CD4-positive, CD25-positive, alpha-beta regulatory T cell (primary cell): ENCODE measurements around the gene EFTUD2. TPM values are rescaled to one million over a fixed set of nuclear protein-coding genes. Genes with fewer than 3 reads are reported as not detected.

ENCODE experiments used
- ATAC-seq, 2 donors: fragments of 150-1000 bp; cut with Tn5 transposase; one replicate each; pipeline ENCODE4 v1.10.0; 2021; ENCODE audit warnings: low read depth in 2 of 2, moderate number of reproducible peaks in 2 of 2, moderate library complexity in 1 of 2
- DNase-seq, 3 donors: peaks; one replicate each; pipeline versions ENCODE4 v3.0.0 to v3.0.0-alpha.2; 2012 to 2022; ENCODE audit warnings: mixed read lengths in 1 of 3
- H3K27ac ChIP-seq: one replicate; pipeline ENCODE4 v1.7.0; 2013; ENCODE audit warnings: mild to moderate bottlenecking, low read length; ENCODE audit not compliant: insufficient read depth, poor library complexity, severe bottlenecking
- H3K27me3 ChIP-seq: one replicate; pipeline ENCODE4 v1.7.0; 2013; ENCODE audit warnings: low read length; ENCODE audit not compliant: control insufficient read depth, insufficient read depth
- H3K36me3 ChIP-seq: one replicate; pipeline ENCODE4 v1.7.0; 2013; ENCODE audit warnings: mild to moderate bottlenecking, low read length, moderate library complexity; ENCODE audit not compliant: control insufficient read depth, insufficient read depth
- H3K4me1 ChIP-seq: 2 replicates; pipeline ENCODE4 v1.7.0; 2013; ENCODE audit warnings: mild to moderate bottlenecking, low read length; ENCODE audit not compliant: insufficient read depth, control insufficient read depth, poor library complexity, severe bottlenecking
- H3K4me3 ChIP-seq: one replicate; pipeline ENCODE4 v1.7.0; 2013; ENCODE audit warnings: low read depth, mild to moderate bottlenecking, low read length, moderate library complexity
- H3K9me3 ChIP-seq, 2 experiments: 1 replicate in 1 of 2; 2 replicates in 1 of 2; pipeline ENCODE4 v1.7.0; 2013; ENCODE audit warnings: low read length in 2 of 2, mild to moderate bottlenecking in 1 of 2, moderate library complexity in 1 of 2; ENCODE audit not compliant: control insufficient read depth in 2 of 2
- H3K27ac Mint-ChIP-seq, 3 donors: one replicate each; pipeline ENCODE4 v1.8.0; 2020 to 2022; ENCODE audit warnings: mild to moderate bottlenecking in 3 of 3, mixed read lengths in 3 of 3, moderate library complexity in 2 of 3
- H3K27me3 Mint-ChIP-seq: one replicate; pipeline ENCODE4 v1.8.0; 2022; ENCODE audit warnings: mild to moderate bottlenecking, mixed read lengths
- H3K36me3 Mint-ChIP-seq: one replicate; pipeline ENCODE4 v1.8.0; 2020; ENCODE audit warnings: mixed read lengths
- H3K4me1 Mint-ChIP-seq, 4 donors: one replicate each; pipeline ENCODE4 v1.8.0; 2020 to 2022; ENCODE audit warnings: mixed read lengths in 4 of 4, mild to moderate bottlenecking in 1 of 4
- H3K4me3 Mint-ChIP-seq, 4 donors: one replicate each; pipeline ENCODE4 v1.8.0; 2020 to 2022; ENCODE audit warnings: mild to moderate bottlenecking in 4 of 4, mixed read lengths in 4 of 4, moderate library complexity in 3 of 4
- H3K9me3 Mint-ChIP-seq, 7 donors: one replicate each; pipeline ENCODE4 v1.8.0; 2020 to 2022; ENCODE audit warnings: mixed read lengths in 7 of 7, mild to moderate bottlenecking in 3 of 7, moderate library complexity in 2 of 7
- polyA plus RNA-seq, 4 donors: library from polyadenylated mRNA; unstranded; fragments of 300-500 nt; fragmentation: Illumina TruSeq; gene quantifications; one replicate each; pipeline ENCODE4 v1.2.3, GENCODE V29; 2021
- total RNA-seq: library from RNA; stranded (reverse); gene quantifications from one replicate; pipeline ENCODE4 v1.2.3, GENCODE V29; 2022

EFTUD2 gene
- total and polyA plus RNA-seq, 5 donors from 2014 or later, result 58.8 to 111 (median 79.3) TPM

DNA sequence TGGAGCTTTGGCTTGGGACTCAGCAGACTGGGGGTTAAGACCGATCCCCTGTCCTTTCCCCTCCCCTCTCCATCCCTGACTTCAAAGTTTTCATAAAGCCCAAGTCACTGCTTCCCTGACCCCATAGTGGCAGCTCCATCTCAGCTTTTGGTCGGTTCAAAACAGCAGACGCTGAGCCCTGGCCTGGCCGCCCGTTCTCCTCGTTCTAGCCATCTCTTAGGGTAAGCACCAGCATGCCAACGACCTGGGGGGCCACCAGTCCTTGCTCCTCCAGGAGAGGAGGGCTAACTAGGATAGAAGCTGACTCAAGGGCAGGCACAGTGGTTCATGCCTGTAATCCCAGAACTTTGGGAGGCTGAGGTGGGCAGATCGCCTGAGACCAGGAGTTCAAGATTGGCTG, 53.0 kb downstream of the EFTUD2 start:
- H3K27me3 ChIP-seq, result no peaks in the 10 kb centered on the region
- Mint-ChIP-seq H3K4me3 (peak overlapping the region in 1 of 4 donors; percentile 27), H3K4me1 (no peaks in the 10 kb centered on the region), H3K27me3 (no peaks in the 10 kb centered on the region), H3K27ac (peak overlapping the region in 1 of 3 donors; percentile 31), H3K9me3 (no peaks in the 10 kb centered on the region), H3K36me3 (peaks cover 12% of the 10 kb centered on the region)
- no peak for DNase-seq
- peaks cover 8% of the 10 kb centered on the region for H3K36me3 ChIP-seq
- H3K4me1 ChIP-seq, result no peaks in the 10 kb centered on the region
- H3K9me3 ChIP-seq, result no peaks in the 10 kb centered on the region
- no peak for ATAC-seq
- H3K27ac ChIP-seq, result no peak overlapping the region
- no peak overlapping the region for H3K4me3 ChIP-seq

DNA sequence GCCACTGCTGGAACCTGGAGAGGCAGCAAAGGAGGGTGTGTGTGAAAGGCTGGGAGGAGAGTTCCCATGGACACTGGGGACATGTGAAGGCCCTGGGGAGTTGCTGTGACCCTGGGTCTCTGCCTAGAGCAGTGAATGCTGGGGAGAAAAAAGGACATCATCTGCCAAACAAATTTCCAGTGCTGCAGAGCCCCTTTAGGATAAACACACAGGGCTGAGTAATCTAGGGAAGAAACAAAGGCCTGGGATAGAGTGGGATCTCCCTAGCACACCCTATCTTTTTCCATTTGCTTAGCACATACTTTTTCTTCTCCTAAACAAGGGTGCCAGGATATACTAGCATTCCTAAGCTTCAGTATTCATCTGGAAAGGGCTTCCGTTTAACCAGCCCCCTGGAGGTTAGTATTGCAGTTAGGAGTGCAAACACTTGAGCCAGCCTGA, 54.8 kb downstream of the EFTUD2 start:
- H3K36me3 Mint-ChIP-seq, result no peaks in the 10 kb centered on the region
- ATAC-seq, result no peak

GRCh38 chr17:44842748-44843147, 56.5 kb downstream of the EFTUD2 start:
- no peaks in the 10 kb centered on the region for H3K9me3 Mint-ChIP-seq
- H3K36me3 ChIP-seq, result no peaks in the 10 kb centered on the region
- DNase-seq (no peak), ATAC-seq (no peak)
- H3K4me3 Mint-ChIP-seq, result no peak overlapping the region
- no peaks in the 10 kb centered on the region for H3K27me3 Mint-ChIP-seq
- no peaks in the 10 kb centered on the region for H3K4me1 ChIP-seq
- no peaks in the 10 kb centered on the region for H3K27me3 ChIP-seq
- no peaks in the 10 kb centered on the region for H3K4me1 Mint-ChIP-seq
- H3K9me3 ChIP-seq, result no peaks in the 10 kb centered on the region
- no peaks in the 10 kb centered on the region for H3K36me3 Mint-ChIP-seq
- no peak overlapping the region for H3K4me3 ChIP-seq
- no peak overlapping the region for H3K27ac ChIP-seq
- peak overlapping the region in 2 of 3 donors; percentile 31 to 38 for H3K27ac Mint-ChIP-seq

More for the DNA sequence above, 54.8 kb downstream of the EFTUD2 start:
- H3K27ac ChIP-seq, result no peak overlapping the region
- H3K4me3 Mint-ChIP-seq, result no peak overlapping the region
- no peak for DNase-seq
- H3K9me3 Mint-ChIP-seq, result no peaks in the 10 kb centered on the region
- H3K36me3 ChIP-seq, result no peaks in the 10 kb centered on the region
- H3K4me3 ChIP-seq, result no peak overlapping the region
- no peaks in the 10 kb centered on the region for H3K4me1 ChIP-seq
- no peaks in the 10 kb centered on the region for H3K9me3 ChIP-seq
- H3K27ac Mint-ChIP-seq, result no peak overlapping the region
- no peaks in the 10 kb centered on the region for H3K27me3 Mint-ChIP-seq
- no peaks in the 10 kb centered on the region for H3K27me3 ChIP-seq
- H3K4me1 Mint-ChIP-seq, result no peaks in the 10 kb centered on the region

GRCh38 chr17:44840936-44841335, 58.3 kb downstream of the EFTUD2 start:
- H3K9me3 Mint-ChIP-seq, result no peaks in the 10 kb centered on the region
- peaks cover 10% of the 10 kb centered on the region for H3K27me3 Mint-ChIP-seq
- Histone ChIP-seq H3K27me3 (no peaks in the 10 kb centered on the region), H3K4me3 (no peak overlapping the region), H3K9me3 (no peaks in the 10 kb centered on the region), H3K27ac (no peak overlapping the region), H3K4me1 (no peaks in the 10 kb centered on the region), H3K36me3 (no peaks in the 10 kb centered on the region)
- peak overlapping the region in 1 of 4 donors; percentile 11 for H3K4me3 Mint-ChIP-seq
- no peak for DNase-seq
- no peak for ATAC-seq
- H3K36me3 Mint-ChIP-seq, result no peaks in the 10 kb centered on the region
- H3K27ac Mint-ChIP-seq, result no peak overlapping the region
- no peaks in the 10 kb centered on the region for H3K4me1 Mint-ChIP-seq

- Mint-ChIP-seq H3K4me3 (no peak overlapping the region), H3K27me3 (peaks cover 11% of the 10 kb centered on the region), H3K27ac (no peak overlapping the region), H3K36me3 (no peaks in the 10 kb centered on the region), H3K4me1 (no peaks in the 10 kb centered on the region), H3K9me3 (no peaks in the 10 kb centered on the region)
- DNase-seq, result no peak
- no peaks in the 10 kb centered on the region for H3K4me1 ChIP-seq
- no peaks in the 10 kb centered on the region for H3K27me3 ChIP-seq
- H3K27ac ChIP-seq, result no peak overlapping the region
- H3K4me3 ChIP-seq, result no peak overlapping the region
- no peak for ATAC-seq
- H3K9me3 ChIP-seq, result no peaks in the 10 kb centered on the region
- H3K36me3 ChIP-seq, result no peaks in the 10 kb centered on the region
Measured at GRCh38 chr17:44840274-44840673, 59.0 kb downstream of the EFTUD2 start.

DNA sequence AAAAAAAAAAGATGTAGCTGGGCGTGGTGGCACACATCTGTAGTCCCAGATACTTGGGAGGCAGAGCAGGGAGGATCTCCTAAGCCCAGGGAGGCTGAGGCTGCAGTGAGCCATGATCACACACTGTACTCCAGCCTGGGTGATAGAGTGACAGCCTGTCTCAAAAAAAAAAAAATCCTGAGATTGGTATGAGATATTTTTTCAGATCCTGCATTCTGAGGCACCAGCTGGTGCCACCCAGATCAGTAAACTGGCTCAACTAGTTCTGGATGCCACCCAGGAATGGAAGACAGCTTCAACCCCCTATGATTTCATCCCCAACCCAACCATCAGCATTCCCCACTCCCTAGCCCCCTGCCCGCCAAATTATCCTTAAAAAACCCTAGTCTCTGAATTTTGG, 62.0 kb downstream of the EFTUD2 start:
- Mint-ChIP-seq H3K4me1 (no peaks in the 10 kb centered on the region), H3K36me3 (no peaks in the 10 kb centered on the region), H3K4me3 (no peak overlapping the region), H3K27ac (no peak overlapping the region), H3K9me3 (no peaks in the 10 kb centered on the region), H3K27me3 (peaks cover 37% of the 10 kb centered on the region)
- ATAC-seq, result no peak
- no peak for DNase-seq
- Histone ChIP-seq H3K4me3 (no peak overlapping the region), H3K9me3 (no peaks in the 10 kb centered on the region), H3K27ac (no peak overlapping the region), H3K27me3 (no peaks in the 10 kb centered on the region), H3K36me3 (no peaks in the 10 kb centered on the region), H3K4me1 (no peaks in the 10 kb centered on the region)

DNA sequence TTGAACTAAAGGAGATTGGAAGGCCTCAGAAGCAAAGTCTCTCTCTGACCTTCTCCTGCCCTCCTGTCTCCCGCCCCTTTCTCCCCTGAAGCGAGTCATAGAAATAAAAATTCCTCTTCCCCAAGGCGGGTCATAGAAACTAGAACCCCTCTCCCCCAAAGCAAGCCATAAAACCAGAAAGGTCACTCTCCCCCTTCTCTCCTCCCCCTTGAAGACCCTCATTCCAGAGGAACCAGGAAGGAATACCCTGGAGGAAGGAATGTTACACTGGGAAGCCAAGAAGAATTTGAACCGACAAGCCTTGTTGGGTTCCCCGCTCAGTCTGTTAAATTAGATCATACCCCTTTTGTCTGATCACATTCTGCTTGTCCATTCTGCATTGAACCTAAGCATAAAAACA, 66.4 kb downstream of the EFTUD2 start:
- no peak overlapping the region for H3K27ac Mint-ChIP-seq
- H3K27ac ChIP-seq, result no peak overlapping the region
- peaks cover 16% of the 10 kb centered on the region for H3K4me1 ChIP-seq
- no peak overlapping the region for H3K4me3 ChIP-seq
- no peaks in the 10 kb centered on the region for H3K9me3 ChIP-seq
- no peak for DNase-seq
- H3K4me3 Mint-ChIP-seq, result no peak overlapping the region
- no peaks in the 10 kb centered on the region for H3K36me3 ChIP-seq
- no peaks in the 10 kb centered on the region for H3K36me3 Mint-ChIP-seq
- peaks cover 21% of the 10 kb centered on the region for H3K27me3 ChIP-seq
- peaks cover 69% of the 10 kb centered on the region for H3K27me3 Mint-ChIP-seq
- no peak for ATAC-seq
- peaks cover 8 to 16% (median 12%) of the 10 kb centered on the region in 4 donors for H3K4me1 Mint-ChIP-seq
- H3K9me3 Mint-ChIP-seq, result peaks cover 0 to 4% (median 0%) of the 10 kb centered on the region in 7 donors

- Histone ChIP-seq H3K36me3 (no peaks in the 10 kb centered on the region), H3K27ac (no peak overlapping the region), H3K9me3 (no peaks in the 10 kb centered on the region), H3K4me1 (peaks cover 16% of the 10 kb centered on the region), H3K27me3 (peaks cover 24% of the 10 kb centered on the region), H3K4me3 (no peak overlapping the region)
- Mint-ChIP-seq H3K36me3 (no peaks in the 10 kb centered on the region), H3K4me1 (peaks cover 8 to 16% (median 12%) of the 10 kb centered on the region in 4 donors), H3K4me3 (peak overlapping the region in 2 of 4 donors; percentile 38 to 44), H3K27ac (no peak overlapping the region), H3K9me3 (peaks cover 0 to 4% (median 0%) of the 10 kb centered on the region in 7 donors), H3K27me3 (peaks cover 72% of the 10 kb centered on the region)
- ATAC-seq, result no peak
- no peak for DNase-seq
Measured at GRCh38 chr17:44831371-44831770, 67.9 kb downstream of the EFTUD2 start.
